PC-9 (cell line): ENCODE measurements around the gene SHISA4. TPM values are rescaled to one million over a fixed set of nuclear protein-coding genes. Genes with fewer than 3 reads are reported as not detected.

ENCODE experiments used
- BruUV-seq: library from RNA; stranded (reverse); fragments of 400-500 nt; replicated peaks from 2 replicates; lab custom pipeline; 2021; lab: Mats Ljungman, UMichigan
- CTCF ChIA-PET: fragments of 300-600 bp; sonication (Branson Sonifier 250); formaldehyde crosslinking; loops from one replicate; lab custom pipeline; 2022; ENCODE audit warnings: antibody characterized with exemption; lab: Charles Lee
- POLR2A ChIA-PET: fragments of 300-600 bp; sonication (Branson Sonifier 250); formaldehyde crosslinking; loops from one replicate; lab custom pipeline; 2022; ENCODE audit warnings: antibody characterized with exemption; ENCODE audit not compliant: unreplicated experiment; lab: Charles Lee
- DNase-seq, 2 experiments: peaks; one replicate each; pipeline versions ENCODE4 v3.0.0 to v3.0.0-alpha.2; 2015 to 2022; ENCODE audit warnings: mixed read lengths in 1 of 2
- H2AFZ ChIP-seq: fragments of 200-600 bp; sonication (generic); 2 replicates; pipeline ENCODE4 v1.8.1; 2017; ENCODE audit warnings: antibody characterized with exemption
- H3F3A ChIP-seq: fragments of 200-600 bp; sonication (generic); 2 replicates; pipeline ENCODE4 v1.8.1; 2017; ENCODE audit warnings: antibody characterized with exemption, mild to moderate bottlenecking, low read depth; ENCODE audit not compliant: insufficient read depth
- H3K27ac ChIP-seq: fragments of 200-600 bp; sonication (generic); 2 replicates; pipeline ENCODE4 v1.6.1; 2016; ENCODE audit warnings: mixed run types
- H3K27me3 ChIP-seq: fragments of 200-600 bp; sonication (generic); 2 replicates; pipeline ENCODE4 v1.6.1; 2016; ENCODE audit warnings: low read depth, mixed run types; ENCODE audit not compliant: insufficient read depth
- H3K36me3 ChIP-seq: fragments of 200-600 bp; sonication (generic); 2 replicates; pipeline ENCODE4 v1.6.1; 2016; ENCODE audit warnings: low read depth, mixed run types
- H3K4me1 ChIP-seq: fragments of 200-600 bp; sonication (generic); replicated peaks from 2 replicates; pipeline ENCODE4 v1.6.1; 2016; ENCODE audit warnings: mixed run types; ENCODE audit not compliant: insufficient read depth
- H3K4me2 ChIP-seq: fragments of 200-600 bp; sonication (generic); 2 replicates; pipeline ENCODE4 v1.6.1; 2017; ENCODE audit warnings: mixed run types
- H3K4me3 ChIP-seq: fragments of 200-600 bp; sonication (generic); 2 replicates; pipeline ENCODE4 v1.6.1; 2016; ENCODE audit warnings: mixed run types
- H3K79me2 ChIP-seq: fragments of 200-600 bp; sonication (generic); 2 replicates; pipeline ENCODE4 v1.6.1; 2017; ENCODE audit warnings: low read depth, mixed run types
- H3K9me2 ChIP-seq: fragments of 200-600 bp; sonication (generic); 2 replicates; pipeline ENCODE4 v1.8.1; 2017; ENCODE audit warnings: mild to moderate bottlenecking; ENCODE audit not compliant: insufficient read depth
- H3K9me3 ChIP-seq: fragments of 200-600 bp; sonication (generic); 2 replicates; pipeline ENCODE4 v1.8.1; 2016; ENCODE audit warnings: low read depth; ENCODE audit not compliant: insufficient read depth
- H4K20me1 ChIP-seq: fragments of 200-600 bp; sonication (generic); 2 replicates; pipeline ENCODE4 v1.8.1; 2017; ENCODE audit not compliant: insufficient read depth
- CTCF ChIP-seq: fragments of 200-600 bp; sonication (generic); conservative IDR thresholded peaks from 2 replicates; pipeline ENCODE4 v1.6.1; 2017; ENCODE audit warnings: mixed run types, antibody characterized with exemption, mild to moderate bottlenecking, moderate library complexity
- EZH2 ChIP-seq: fragments of 200-600 bp; sonication (generic); IDR thresholded peaks from 2 replicates; pipeline ENCODE4 v1.8.0; 2017; ENCODE audit warnings: antibody characterized with exemption, low read depth
- intact Hi-C: fragments of 100-400 bp; cut with micrococcal nuclease; formaldehyde crosslinking; loops from one replicate; pipeline ENCODE4 v1.10.0; 2022; ENCODE audit not compliant: unreplicated experiment
- total RNA-seq: library from RNA; stranded (reverse); gene quantifications from 2 replicates; pipeline ENCODE4 v1.2.3, GENCODE V29; 2021

The SHISA4 gene
- total RNA-seq, 1 experiment from 2014 or later = 22.4 TPM

- Histone ChIP-seq H3K9me2 (no peaks in the 10 kb centered on the region), H3K9me3 (no peaks in the 10 kb centered on the region), H3K36me3 (no peaks in the 10 kb centered on the region), H3K4me2 (peak overlapping the region; percentile 53), H3K27ac (peak overlapping the region; percentile 65), H3K27me3 (no peaks in the 10 kb centered on the region), H3K79me2 (no peaks in the 10 kb centered on the region), H3K4me3 (no peak overlapping the region), H3F3A (peaks cover 46% of the 10 kb centered on the region), H4K20me1 (no peaks in the 10 kb centered on the region), H3K4me1 (peaks cover 65% of the 10 kb centered on the region), H2AFZ (no peak overlapping the region)
- TF ChIP-seq EZH2 = no peak
- TF ChIP-seq CTCF = no peak
- DNase-seq = peak; percentile 57 to 67
- no TSS peak for BruUV-seq
- CTCF ChIA-PET = no interaction called here
- intact Hi-C loops = no loop called here
- POLR2A ChIA-PET = no interaction called here
Measured at GRCh38 chr1:201885531-201886075, 3.1 kb upstream of the SHISA4 start.

GRCh38 chr1:201886103-201886885 is 2.4 kb upstream of the SHISA4 start:
- BruUV-seq = no TSS peak
- intact Hi-C loops = no loop called here
- Histone ChIP-seq H3K4me2 (peak overlapping the region; percentile 53), H3K27ac (peak overlapping the region; percentile 65), H3K4me3 (no peak overlapping the region), H3K9me2 (no peaks in the 10 kb centered on the region), H3F3A (peaks cover 41% of the 10 kb centered on the region), H3K27me3 (no peaks in the 10 kb centered on the region), H3K9me3 (no peaks in the 10 kb centered on the region), H2AFZ (no peak overlapping the region), H4K20me1 (no peaks in the 10 kb centered on the region), H3K4me1 (peaks cover 61% of the 10 kb centered on the region), H3K79me2 (no peaks in the 10 kb centered on the region), H3K36me3 (no peaks in the 10 kb centered on the region)
- no peak for TF ChIP-seq CTCF
- no peak for TF ChIP-seq EZH2
- DNase-seq = peak in 1 of 2 experiments; percentile 15
- ChIA-PET CTCF (interaction anchor here (0.6 to 1.2 kb wide), 3 partner anchors 8 to 248 kb away, joined by 3 to 6 read pairs (median 4); no protein-coding TSS in a partner anchor), POLR2A (interaction anchor here (0.6 to 0.7 kb wide), 2 partner anchors 68 to 982 kb away, joined by 5 read pairs; no protein-coding TSS in a partner anchor)

- no peak overlapping the region for H3K4me3 ChIP-seq
- peaks cover 51% of the 10 kb centered on the region for H3K4me1 ChIP-seq
- ChIA-PET POLR2A (interaction anchor here (0.6 to 0.7 kb wide), 2 partner anchors 10 to 983 kb away, joined by 5 read pairs; no protein-coding TSS in a partner anchor), CTCF (interaction anchor here (0.5 to 1.2 kb wide), 3 partner anchors 9 to 228 kb away, joined by 3 to 6 read pairs (median 5); partner anchors contain the start of gene TIMM17A)
- no peaks in the 10 kb centered on the region for H3K9me2 ChIP-seq
- no peaks in the 10 kb centered on the region for H3K79me2 ChIP-seq
- BruUV-seq = no TSS peak
- no peak overlapping the region for H3K27ac ChIP-seq
- no peaks in the 10 kb centered on the region for H3K27me3 ChIP-seq
- peak overlapping the region; percentile 95; the same call in 1 of the 2 replicates for H3K4me2 ChIP-seq
- no peaks in the 10 kb centered on the region for H4K20me1 ChIP-seq
- intact Hi-C loops = no loop called here
- no peaks in the 10 kb centered on the region for H3K9me3 ChIP-seq
- no peak overlapping the region for H2AFZ ChIP-seq
- H3F3A ChIP-seq = peaks cover 31% of the 10 kb centered on the region
- TF ChIP-seq CTCF (no peak), EZH2 (no peak)
- peak in 1 of 2 experiments; percentile 12 for DNase-seq
- H3K36me3 ChIP-seq = no peaks in the 10 kb centered on the region
Measured at GRCh38 chr1:201887116-201887866, 1.4 kb upstream of the SHISA4 start.
